ENCODE measurements around the gene CYP1A2. TPM values are rescaled to one million over a fixed set of nuclear protein-coding genes. Genes with fewer than 3 reads are reported as not detected.

The CYP1A2 gene
- total RNA-seq = not detected in 2 replicates

GRCh38 chr15:74748322-74748946 lies at the start of gene CYP1A2:
CYP1A2 (plus strand) TSS chr15:74748845; CDS start chr15:74749739, 894 bp downstream.

GRCh38 chr15:74725225-74725774 lies 23.3 kb upstream of the CYP1A2 start, which contains the start of gene CYP1A1:
CYP1A1 (minus strand) TSS chr15:74725528; CDS start chr15:74723097, 2,431 bp downstream.

GRCh38 chr15:74781431-74782258 lies 33.0 kb downstream of the CYP1A2 start, which contains the start of gene CSK:
CSK (plus strand) TSS chr15:74782080; CDS start chr15:74798298, 16,218 bp downstream.

Other genes starting within 250 kb of the CYP1A2 start
- 1.3 and 1.8 TPM in 2 replicates for gene ARID3B, start 207.6 kb upstream of the CYP1A2 start, total RNA-seq
- gene CLK3, start 133.0 kb upstream of the CYP1A2 start, total RNA-seq = 28.6 and 71.9 TPM in 2 replicates
- 10.6 and 10.7 TPM in 2 replicates for gene EDC3, start 52.8 kb upstream of the CYP1A2 start, total RNA-seq
- gene CYP1A1, start 23.3 kb upstream of the CYP1A2 start, total RNA-seq = 1.6 and 3.0 TPM in 2 replicates
- gene CSK, start 33.2 kb downstream of the CYP1A2 start, total RNA-seq = 29.6 and 34.8 TPM in 2 replicates
- not detected in 2 replicates for gene LMAN1L, start 64.0 kb downstream of the CYP1A2 start, total RNA-seq
- not detected in 2 replicates for gene CPLX3, start 77.8 kb downstream of the CYP1A2 start, total RNA-seq
- gene ULK3, start 94.3 kb downstream of the CYP1A2 start, total RNA-seq = 18.2 and 27.2 TPM in 2 replicates
- gene SCAMP2, start 124.5 kb downstream of the CYP1A2 start, total RNA-seq = 19.2 and 24.8 TPM in 2 replicates
- gene MPI, start 141.2 kb downstream of the CYP1A2 start, total RNA-seq = 63.3 and 128 TPM in 2 replicates
- 34.1 and 44.5 TPM in 2 replicates for gene FAM219B, start 158.0 kb downstream of the CYP1A2 start, total RNA-seq
- 47.1 and 71.1 TPM in 2 replicates for gene COX5A, start 189.2 kb downstream of the CYP1A2 start, total RNA-seq
- gene RPP25, start 207.9 kb downstream of the CYP1A2 start, total RNA-seq = 11.0 and 14.7 TPM in 2 replicates
- gene SCAMP5, start 246.7 kb downstream of the CYP1A2 start, total RNA-seq = 2.6 and 9.4 TPM in 2 replicates

Measured in epithelial cell of umbilical artery (primary cell).